Measurements from ENCODE around the gene DENND10.
"Not testable (repeated sequence)": the region's sequence is repeated elsewhere in the genome, so short reads cannot be mapped to it uniquely, and the experiment has no call there.

Gene DENND10

DNA sequence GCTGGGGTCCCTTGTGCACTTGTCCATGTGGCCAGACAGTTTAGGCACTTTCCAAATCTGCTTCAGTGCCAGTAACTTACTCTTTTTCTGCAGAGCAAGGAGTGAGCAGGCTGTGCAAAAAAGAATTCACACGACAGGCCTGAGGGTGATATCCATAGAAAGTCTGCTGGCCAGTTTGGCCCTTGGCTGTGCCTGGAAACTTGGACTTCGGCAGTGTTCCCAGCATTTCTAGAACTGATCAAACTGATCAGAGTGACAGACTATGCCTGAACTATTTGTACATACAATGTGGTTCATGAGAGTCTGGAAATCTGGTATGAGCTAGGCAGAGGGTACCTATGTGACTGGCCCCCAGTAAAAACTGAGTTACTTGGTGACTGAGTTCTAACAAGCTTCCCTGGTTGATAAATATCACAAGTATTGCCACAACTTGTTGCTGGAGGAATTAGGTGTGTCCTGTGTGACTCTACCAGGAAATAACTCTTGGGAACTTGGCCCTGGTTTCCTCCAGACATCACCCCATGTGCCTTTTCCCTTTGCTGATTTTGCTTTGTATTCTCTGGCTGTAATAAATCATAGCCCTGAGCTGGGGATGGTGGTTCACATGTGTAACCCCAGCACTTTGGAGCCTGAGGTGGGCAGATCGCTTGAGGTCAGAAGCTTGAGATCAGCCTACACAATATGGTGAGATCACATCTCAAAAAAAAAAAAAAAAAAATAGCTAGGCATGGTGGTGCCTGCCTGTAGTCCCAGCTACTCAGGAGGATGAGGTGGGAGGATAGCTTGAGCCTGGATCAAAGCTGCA is 3.3 kb upstream of the DENND10 start:
- no peak for ATAC-seq

DNA sequence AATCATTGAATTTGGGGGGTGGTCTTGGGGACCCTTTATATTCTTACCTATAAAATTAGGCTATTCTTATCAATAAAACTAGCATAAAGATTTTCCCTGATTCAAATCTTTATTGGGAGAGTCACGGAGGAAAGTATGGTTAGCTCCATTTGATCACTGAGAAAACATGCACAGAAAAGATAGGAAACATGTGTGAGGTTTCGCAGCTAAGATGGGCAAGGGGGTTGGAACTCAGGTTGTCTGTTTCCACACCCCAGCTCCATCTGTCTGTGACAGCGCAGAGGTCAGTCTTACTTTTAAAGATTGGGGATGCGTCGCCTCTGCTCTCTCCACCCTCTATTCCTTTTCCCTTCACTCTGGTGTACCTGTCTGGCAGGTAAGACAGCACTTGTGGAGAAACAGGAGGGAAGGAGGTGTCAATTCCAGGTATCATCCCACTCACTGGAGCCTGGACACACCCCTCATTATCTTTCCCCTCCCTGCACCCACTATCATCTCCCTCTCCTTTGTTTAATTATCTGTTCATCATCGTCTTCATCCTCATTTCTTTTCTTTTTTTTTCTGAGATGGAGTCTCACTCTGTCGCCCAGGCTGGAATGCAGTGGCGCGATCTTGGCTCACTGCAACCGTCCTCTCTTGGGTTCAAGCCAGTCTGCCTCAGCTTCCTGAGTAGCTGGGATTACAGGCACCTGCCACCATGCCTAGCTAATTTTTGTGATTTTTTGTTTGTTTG is 2.4 kb upstream of the DENND10 start:
- no peak for ATAC-seq

DNA sequence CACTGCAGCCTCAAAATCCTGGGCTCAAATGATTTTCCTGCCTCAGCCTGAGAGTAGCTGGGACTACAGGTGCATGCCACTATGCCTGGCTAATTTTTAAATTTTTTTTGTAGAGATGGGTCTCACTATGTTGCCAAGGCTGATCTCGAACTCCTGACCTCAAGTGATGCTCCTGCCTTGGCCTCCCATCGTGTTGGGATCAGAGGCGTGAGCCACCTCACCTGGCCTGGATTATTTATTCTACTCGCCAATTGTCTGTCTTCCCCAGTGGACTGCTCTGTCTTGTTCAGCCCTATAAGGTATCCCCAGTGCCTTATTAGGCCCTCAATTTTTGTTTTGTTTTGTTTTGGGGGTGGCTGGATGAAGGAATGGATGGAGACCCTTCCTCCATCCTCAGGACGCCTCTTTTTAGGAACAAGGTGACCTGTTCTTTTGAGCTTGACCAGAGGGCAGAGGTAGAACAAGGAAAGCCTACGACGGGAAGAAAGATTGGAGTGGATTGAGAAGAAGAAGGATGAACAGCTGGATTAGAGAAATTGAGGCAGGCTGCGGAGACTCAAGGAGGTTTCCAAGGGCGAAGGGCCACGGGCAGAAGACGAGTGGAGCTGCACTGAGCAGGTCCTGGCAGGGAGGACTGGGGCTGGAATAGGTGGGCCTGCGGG is 541 bp upstream of the DENND10 start:
- no peak for ATAC-seq

DNA sequence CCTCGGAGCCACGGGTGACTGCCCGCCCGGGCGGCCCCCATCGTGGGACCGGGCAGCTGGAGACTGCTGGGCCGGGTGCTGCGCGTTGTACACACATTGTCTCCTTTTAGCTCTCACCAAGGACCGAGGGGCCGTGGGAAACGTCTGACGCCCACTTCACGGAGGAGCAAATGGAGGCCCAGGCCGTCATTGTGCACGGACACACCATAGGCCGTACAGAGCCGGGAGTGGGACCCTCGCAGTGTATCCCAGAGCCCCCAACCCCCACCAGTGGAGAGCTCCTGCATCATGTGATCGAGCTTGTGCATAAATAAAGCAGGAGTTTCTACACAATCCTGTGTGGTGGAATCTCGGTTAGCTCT is 722 bp downstream of the DENND10 start:
- ATAC-seq = peak; percentile 7 to 8

DNA sequence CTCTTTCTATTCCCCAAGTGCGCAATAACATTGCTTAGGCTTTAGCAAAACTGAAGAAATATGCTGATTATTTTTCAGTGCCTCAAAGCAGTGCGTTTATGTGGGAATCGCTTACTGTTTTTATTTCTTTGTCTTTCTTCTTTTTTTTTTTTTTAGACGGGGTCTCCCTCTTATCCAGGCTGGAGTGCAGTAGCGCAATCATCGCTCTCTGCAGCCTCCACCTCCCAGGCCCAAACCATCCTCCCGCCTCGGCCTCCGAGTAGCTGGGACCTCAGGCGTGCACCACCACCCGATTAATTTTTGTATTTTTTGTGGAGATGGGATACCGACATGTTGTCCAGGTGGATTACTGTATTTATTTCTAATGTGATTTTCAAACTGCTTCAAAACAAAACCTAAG is 1.2 kb downstream of the DENND10 start:
- no peak for ATAC-seq

DNA sequence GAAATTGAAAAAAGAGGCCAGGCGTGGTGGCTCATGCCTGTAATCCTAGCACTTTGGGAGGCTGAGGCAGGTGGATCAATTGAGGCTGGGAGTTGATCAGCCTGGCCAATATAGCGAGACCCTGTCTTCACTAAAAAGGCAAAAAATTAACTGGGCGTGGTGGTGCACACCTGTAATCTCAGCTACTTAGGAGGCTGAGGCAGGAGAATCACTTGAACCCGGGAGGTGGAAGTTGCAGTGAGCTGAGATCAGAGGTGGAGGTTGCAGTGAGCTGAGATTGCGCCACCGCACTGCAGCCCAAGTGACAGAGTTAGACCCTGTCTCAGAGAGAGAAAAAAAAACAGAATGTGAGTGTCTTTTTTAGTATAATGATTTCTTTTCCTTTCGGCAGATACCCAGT is 2.0 kb downstream of the DENND10 start:
- ATAC-seq = not testable (repeated sequence)

DNA sequence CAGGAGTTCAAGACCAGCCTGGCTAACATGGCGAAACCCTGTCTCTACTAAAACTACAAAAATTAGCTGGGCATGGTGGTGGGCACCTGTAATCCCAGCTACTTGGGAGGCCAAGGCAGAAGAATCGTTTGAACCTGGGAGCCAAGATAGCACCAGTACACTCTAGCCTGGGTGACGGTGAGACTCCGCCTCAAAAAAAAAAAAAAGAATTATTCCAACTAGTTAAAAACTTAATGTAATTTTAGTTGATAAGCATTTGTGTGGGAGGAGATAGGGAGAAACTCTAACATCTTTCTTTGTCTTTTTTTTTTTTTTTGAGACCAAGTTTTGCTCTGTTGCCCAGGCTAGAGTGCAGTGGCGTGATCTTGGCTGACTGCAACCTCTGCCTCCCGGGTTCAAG is 3.2 kb downstream of the DENND10 start:
- ATAC-seq = not testable (repeated sequence)

DNA sequence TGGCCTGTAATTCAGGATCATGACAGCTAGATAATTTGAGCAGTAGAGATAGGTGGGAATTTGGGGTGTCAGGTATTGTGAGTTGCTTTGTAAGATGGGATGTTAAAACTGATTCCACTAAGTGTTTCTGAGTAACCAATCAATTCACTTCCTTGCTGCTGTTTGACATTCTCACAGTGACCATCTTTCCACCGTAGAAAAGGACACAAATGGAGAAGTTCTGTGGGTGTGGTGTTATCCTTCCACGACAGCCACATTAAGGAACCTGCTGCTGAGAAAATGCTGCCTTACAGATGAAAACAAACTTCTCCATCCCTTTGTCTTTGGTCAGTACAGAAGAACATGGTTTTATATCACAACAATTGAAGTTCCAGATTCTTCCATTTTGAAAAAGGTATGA is 3.9 kb downstream of the DENND10 start:
- not testable (repeated sequence) for ATAC-seq

DNA sequence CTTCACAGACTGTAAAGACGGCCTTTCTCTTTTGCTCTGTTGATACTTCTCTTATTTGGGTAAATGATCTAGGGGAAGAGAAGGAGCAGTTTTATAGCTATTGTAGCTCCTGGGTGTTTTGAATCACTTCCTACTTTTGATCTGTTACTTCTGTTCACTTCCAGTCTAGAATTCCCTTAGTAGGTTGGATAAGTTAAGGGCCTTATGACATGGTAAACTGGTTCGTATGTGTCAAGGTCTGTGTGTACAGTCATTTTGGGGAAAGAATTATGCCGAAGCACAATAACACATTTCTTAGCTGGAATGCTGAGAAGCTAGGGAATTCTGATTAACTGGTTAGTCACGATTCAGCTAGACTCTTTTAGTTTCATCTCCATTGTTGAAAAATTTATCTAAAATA is 8.1 kb downstream of the DENND10 start:
- no peak for ATAC-seq

DNA sequence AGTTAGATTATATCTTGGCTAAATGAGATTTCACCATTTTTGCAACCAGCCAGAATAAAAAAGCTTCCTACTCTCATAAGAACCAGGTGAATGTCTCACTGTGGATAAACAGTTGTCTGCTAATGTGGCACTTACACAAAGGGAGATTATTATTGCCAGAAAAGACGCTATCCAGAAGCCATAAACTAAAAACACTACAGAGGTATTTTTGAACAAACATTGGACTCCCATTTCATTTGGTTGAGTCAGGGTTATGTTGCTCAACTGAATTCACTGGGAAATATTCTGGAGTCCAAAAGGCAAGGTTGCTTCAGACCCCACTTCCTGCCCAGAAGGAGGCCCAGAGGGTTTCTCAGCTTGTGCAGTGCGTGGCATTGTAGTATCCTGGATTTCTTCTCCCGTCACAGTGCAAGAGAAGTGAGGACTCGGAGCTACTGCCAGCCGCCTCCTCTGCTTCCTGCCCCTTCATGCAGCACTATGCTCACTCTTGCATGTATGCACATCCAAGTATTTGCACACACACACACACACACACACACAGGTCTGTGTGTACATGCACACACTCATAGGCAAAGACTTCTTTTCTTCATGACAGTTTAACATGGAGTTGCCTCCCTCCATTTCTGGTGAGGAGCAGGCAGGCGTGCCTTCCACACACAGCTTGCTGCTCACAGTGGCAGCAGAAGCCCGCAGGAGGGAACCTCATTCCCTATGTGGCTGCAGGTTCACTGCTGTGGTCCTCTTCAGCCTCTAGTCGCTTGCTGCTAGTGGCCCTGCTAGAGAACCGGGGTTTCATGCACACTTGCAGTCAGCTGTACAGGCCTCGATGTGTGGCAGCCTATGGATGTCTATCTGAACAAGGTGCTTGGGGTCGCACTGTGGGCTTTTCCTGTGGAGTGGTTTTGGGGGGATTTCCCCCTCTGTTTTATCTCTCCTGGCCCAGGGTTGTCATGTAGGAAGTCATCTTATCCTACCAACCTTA is 10.1 kb downstream of the DENND10 start:
- ATAC-seq = no peak

DNA sequence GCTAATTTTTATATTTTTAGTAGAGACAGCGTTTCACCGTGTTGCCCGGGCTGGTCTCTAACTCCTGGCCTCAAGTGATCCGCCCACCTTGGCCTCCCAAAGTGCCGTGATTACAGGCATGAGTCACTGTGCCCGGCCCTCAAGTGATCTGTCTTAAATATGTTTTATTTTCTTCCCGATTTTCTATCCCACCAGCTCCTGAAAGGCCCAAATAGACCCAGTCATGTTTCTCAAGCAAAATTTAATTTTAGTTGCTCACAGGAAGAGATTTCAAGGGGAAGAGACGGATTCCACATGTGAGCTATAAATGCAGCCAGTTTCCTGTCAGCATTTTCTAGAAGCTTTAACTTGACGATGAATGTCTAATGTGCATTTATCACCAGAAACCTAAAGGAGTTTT is 12.0 kb downstream of the DENND10 start:
- ATAC-seq = no peak

DNA sequence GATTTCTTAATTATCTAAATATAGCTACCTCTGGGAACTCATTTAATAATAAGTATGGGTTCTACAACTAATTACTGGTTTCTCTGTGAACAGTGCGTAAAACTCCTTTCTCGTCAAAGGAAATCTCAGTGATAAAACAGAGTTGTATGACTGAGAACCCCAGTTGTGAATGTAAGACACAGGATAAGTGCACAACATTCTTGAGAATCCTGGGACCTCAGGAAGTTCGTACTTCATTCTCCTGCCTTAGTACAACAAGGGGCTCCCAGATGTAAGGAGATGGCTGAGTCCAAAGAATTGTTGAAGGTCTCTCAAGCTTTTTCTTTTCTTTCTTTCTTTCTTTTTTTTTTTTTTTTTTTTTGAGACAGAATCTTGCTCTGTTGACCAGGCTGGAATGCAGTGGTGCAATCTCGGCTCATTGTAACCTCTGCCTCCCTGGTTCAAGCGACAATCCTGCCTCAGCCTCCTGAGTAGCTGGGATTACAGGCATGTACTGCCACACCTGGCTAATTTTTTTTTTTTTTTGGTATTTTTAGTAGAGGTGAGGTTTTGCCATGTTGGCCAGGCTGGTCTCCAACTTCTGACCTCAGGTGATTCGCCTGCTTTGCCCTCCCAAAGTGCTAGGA is 12.5 kb downstream of the DENND10 start:
- ATAC-seq = no peak

DNA sequence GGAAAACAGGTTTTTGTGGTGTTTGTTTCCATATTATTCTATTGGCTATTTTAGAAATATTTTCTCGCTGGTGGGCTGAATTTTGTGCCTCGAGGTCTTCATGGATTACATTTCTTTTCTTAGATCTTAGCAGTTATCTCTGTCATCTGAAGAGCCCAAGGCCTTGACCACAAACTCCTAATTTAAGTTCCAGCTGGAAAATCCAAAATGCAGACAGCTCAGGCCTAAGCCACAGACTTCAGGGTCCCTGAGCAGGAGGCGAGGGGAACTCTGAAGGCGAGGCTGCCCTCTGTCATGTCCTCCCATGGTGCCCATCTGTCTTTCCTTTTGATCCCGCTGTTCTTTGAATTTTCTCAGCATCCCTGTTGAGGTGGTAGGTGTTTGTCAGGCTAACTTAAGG is 14.3 kb downstream of the DENND10 start:
- ATAC-seq = no peak

DNA sequence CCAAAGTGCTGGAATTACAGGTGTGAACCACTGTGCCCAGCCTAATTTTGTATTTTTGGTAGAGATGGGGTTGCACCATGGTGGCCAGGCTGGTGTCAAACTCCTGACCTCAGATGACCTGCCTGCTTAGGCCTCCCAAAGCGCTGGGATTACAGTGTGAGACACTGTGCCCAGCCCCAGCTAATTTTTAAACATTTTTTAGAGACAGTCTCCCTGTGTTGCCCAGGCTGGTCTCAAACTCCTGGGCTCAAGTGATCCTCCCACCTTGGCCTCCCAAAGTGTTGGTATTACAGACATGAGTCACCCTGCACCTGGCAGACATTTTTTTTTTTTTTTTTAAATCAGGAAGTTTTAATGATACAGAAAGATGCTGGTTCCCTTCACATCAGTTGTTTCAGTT is 15.5 kb downstream of the DENND10 start:
- no peak for ATAC-seq

DNA sequence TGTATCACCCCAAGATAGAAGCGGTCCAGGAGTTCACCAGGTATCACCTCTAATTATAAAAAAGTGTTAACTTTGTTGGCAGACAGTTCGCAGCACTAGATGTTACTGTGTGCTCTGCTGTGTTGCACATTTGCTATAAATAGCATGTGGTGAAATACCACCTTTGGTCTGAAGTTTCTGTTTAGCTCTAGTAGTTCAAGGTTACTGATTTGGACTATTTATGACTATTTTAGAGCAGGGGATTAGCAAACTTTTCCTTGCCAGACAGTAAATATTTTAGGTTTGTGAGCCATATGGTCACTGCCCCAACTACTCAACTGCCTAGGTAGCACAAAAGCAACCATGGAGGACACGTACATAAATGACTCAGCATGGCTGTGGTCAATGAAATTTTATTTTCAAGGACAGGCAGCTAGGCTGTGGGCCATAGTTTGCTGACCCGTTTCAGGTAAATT is 16.5 kb downstream of the DENND10 start:
- ATAC-seq = peak; percentile 81 to 91

DNA sequence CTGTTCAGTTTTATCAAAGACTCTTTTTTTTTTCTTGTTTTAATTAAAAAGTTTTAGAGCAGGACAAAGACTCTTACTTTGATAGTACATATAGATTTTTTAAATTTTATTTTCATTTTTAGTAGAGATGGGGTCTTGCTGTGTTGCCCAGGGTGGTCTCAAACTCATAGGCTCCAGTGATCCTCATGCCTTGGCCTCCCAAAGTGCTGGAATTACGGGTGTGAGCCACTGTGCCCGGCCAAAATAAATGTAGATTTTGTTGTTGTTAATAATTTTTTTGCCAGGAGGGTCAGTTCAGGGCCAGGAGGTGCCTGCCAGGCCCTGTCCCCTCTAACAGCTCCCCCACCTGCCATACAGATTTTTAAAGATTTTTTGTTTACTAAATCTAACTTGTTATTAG is 17.0 kb downstream of the DENND10 start:
- no peak for ATAC-seq

DNA sequence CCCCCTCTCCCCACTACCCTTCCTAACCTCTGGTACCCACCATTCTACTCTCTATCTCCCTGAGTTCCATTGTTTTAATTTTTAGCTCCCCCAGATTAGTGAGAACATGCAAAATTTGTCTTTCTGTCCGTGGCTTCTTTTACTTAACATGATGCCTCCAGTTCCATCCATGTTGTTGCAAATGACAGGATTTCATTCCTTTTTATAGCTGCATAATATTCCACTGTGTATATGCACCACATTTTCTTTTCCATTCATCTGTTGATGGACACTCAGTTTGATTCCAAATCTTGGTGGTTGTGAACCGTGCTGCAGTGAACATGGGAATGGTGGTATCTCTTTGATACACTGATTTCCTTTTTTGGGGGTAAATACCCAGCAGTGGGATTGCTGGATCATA is 22.0 kb downstream of the DENND10 start:
- ATAC-seq = no peak

DNA sequence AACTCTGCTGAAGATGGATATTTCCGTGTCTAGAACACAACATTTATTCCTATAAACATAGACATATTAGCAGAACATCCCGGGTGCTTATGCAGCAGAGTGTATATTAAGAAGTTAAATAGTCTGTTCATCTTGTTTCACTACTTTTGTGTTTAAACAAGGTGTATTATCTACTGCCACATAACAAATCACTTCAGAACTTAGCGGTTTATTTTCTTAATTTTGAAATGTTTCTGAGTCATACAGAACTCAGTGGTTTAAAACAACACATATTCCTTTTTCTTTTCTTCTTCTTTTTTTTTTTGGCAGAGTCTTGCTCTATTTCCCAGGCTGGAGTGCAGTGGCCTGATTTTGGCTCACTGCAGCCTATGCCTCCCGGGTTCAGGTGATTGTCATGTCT is 25.8 kb downstream of the DENND10 start:
- ATAC-seq = no peak

DNA sequence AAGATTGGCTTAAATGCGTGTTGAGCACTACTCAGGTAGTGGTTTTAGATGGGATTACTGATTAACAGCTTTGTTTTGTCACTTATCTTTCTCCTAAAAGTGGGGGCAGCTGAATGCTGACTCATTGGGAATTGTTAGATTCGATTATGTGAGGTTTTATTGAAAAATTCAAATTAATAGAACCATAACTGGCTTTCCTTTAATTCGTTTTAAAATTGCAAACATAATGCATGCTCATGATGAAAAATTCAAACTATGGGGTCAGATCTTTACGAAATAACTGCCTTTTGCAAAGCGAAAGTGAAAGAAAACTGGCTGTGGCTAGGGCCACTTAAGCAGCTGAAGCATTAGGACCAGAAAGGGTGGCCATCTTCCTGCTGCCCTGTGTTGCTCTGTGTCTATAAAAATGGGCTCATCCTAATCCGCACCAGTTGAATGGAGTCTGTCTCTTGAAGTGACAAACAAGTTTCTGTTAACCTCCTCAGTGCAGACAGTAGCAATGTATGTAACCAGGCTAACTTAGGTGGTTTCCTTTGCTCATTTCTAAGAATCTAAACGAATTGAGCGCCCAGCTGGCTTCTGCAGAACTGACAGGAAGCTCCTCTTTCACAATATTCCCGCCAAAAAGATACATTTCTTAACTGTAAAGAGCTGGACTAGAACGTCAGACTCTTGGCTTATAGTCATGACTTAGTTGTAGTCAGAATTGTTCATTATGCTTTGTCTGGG is 27.8 kb downstream of the DENND10 start:
- ATAC-seq = peak; percentile 89

DNA sequence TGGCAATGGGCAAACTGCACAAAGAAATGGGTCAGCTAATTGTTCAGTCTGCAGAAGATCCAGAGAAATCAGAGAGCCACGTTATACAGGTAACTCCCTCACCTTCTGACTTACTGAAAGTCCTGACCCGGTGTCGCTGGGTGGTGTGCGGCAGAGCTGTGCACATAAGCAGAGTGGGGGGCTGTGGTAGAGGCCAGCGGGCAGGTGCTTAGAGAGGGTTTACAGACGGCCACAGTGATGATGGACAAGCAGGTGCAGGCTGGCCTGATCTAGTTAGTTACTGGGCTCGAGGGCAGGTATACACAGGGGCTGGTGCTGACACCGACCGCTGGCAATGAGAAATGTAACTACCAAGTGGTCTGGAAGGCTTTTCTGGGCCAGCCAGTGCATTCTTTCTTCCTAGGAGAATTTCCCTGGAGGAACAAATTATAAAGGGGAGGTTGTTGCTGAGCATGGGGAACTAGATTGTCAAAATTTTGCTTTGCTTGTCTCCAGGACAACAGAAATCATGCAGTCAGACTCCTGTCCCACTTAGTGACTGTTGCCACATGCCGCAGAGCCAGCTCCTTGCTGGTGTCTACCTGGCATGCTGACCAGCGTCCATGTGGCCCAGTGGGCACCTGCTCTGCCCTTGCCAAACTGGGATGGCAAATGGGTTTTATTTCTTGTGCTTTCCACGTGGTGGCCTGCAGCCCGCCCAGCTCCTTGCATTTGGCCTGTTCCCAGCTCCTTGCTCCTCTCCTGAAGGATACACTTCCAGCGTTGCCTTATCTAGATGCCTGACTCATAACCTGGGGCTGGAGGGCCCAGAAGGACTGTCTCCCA is 28.8 kb downstream of the DENND10 start:
- ATAC-seq = no peak
